HepG2 (cell line): ENCODE results near the gene NOX3. TPM values are rescaled to one million over a fixed set of nuclear protein-coding genes. Genes with fewer than 3 reads are reported as not detected.
A peak's percentile ranks its signal among the peaks of the same experiment; 100 is the strongest.

Source experiments
- AKNA ChIP-seq: sonication (generic); formaldehyde crosslinking; IDR thresholded peaks from 2 replicates; pipeline ENCODE4 v1.4.0; 2020; ENCODE audit warnings: missing genetic modification reagents, borderline replicate concordance
- ATF7-NPFF ChIP-seq: sonication (generic); formaldehyde crosslinking; IDR thresholded peaks from 2 replicates; pipeline ENCODE4 v1.8.1; 2023; ENCODE audit warnings: mild to moderate bottlenecking, low read depth, missing genetic modification reagents, moderate library complexity
- BRD4 ChIP-seq: sonication (generic); formaldehyde crosslinking; IDR thresholded peaks from 2 replicates; pipeline ENCODE4 v1.4.0; 2020; ENCODE audit warnings: missing genetic modification reagents
- DPF2 ChIP-seq: sonication (generic); formaldehyde crosslinking; IDR thresholded peaks from 2 replicates; pipeline ENCODE4 v1.4.0; 2020; ENCODE audit warnings: mild to moderate bottlenecking, low read depth, missing genetic modification reagents, borderline replicate concordance
- KDM6A ChIP-seq: IDR thresholded peaks from 2 replicates; pipeline ENCODE4 v1.6.1; 2016; ENCODE audit warnings: low read depth
- KLF11 ChIP-seq: IDR thresholded peaks from 2 replicates; pipeline ENCODE4 v1.6.1; 2016; ENCODE audit warnings: missing compliant biosample characterization
- NPAS2 ChIP-seq: sonication (generic); formaldehyde crosslinking; IDR thresholded peaks from 2 replicates; pipeline ENCODE4 v1.8.0; 2022; ENCODE audit warnings: mild to moderate bottlenecking, missing genetic modification reagents, borderline replicate concordance
- RERE ChIP-seq: IDR thresholded peaks from 2 replicates; pipeline ENCODE4 v1.6.1; 2016; ENCODE audit warnings: low read depth, missing genetic modification reagents, missing compliant biosample characterization
- SKIL ChIP-seq: sonication (generic); formaldehyde crosslinking; IDR thresholded peaks from 2 replicates; pipeline ENCODE4 v1.8.0; 2022; ENCODE audit warnings: missing genetic modification reagents, mild to moderate bottlenecking, moderate library complexity, borderline replicate concordance
- SMAD9 ChIP-seq: sonication (generic); formaldehyde crosslinking; IDR thresholded peaks from 2 replicates; pipeline ENCODE4 v1.5.1; 2020; ENCODE audit warnings: mild to moderate bottlenecking, missing genetic modification reagents
- ZKSCAN8 ChIP-seq: IDR thresholded peaks from 2 replicates; pipeline ENCODE4 v1.6.1; 2016; ENCODE audit warnings: borderline replicate concordance, missing genetic modification reagents, missing compliant biosample characterization
- ZNF275 ChIP-seq: sonication (generic); formaldehyde crosslinking; IDR thresholded peaks from 2 replicates; pipeline ENCODE4 v1.8.0; 2022; ENCODE audit warnings: missing genetic modification reagents, mild to moderate bottlenecking, inconsistent platforms, borderline replicate concordance
- ZNF337 ChIP-seq: sonication (generic); formaldehyde crosslinking; IDR thresholded peaks from 2 replicates; pipeline ENCODE4 v1.5.1; 2020; ENCODE audit warnings: missing genetic modification reagents, low read depth, mild to moderate bottlenecking, borderline replicate concordance
- ZNF557 ChIP-seq: sonication (generic); formaldehyde crosslinking; IDR thresholded peaks from 2 replicates; pipeline ENCODE4 v1.4.0; 2020; ENCODE audit warnings: missing genetic modification reagents
- polyA plus RNA-seq, 8 experiments: library from polyadenylated mRNA; depleted of rRNA in 3 of 8; stranded (reverse) in 7 of 8; unstranded in 1 of 8; fragments of >200 nt; fragmentation: Illumina TruSeq in 4 of 8; extraction: Trizol in 4 of 8; gene quantifications; 2 replicates each; pipeline versions ENCODE4 v1.2.1 to v1.2.3, GENCODE V29; 2011 to 2016; ENCODE audit warnings: low read depth in 4 of 8, missing spikeins in 1 of 8, mixed read lengths in 1 of 8; ENCODE audit not compliant: insufficient read depth in 1 of 8
- total RNA-seq, 5 experiments: library from RNA; depleted of rRNA; stranded (reverse); fragments of >200 nt; fragmentation: Illumina TruSeq; extraction: Trizol; gene quantifications; 2 replicates each; pipeline ENCODE4 v1.2.3, GENCODE V29; 2016; ENCODE audit warnings: low read depth in 1 of 5

Gene NOX3
- total and polyA plus RNA-seq, 2 of the 13 experiments (the other 11 are each of a cell fraction or from before 2014, with no cell fraction given) = 0.09 to 0.18 TPM

- 0 out of 2 replicates have a peak, but pooled peaks have one; percentile 81 for TF ChIP-seq AKNA (CRISPR knock-in tag)
- peak; percentile 59; the same call in 1 of the 2 replicates for TF ChIP-seq SMAD9 (CRISPR knock-in tag)
- peak; percentile 96 for TF ChIP-seq KDM6A (CRISPR knock-in tag)
- peak; percentile 84; the same call in 1 of the 2 replicates for TF ChIP-seq ZNF275
- TF ChIP-seq DPF2 (CRISPR knock-in tag) = peak; percentile 99
- TF ChIP-seq NPAS2 (CRISPR knock-in tag) = no peak
- TF ChIP-seq ZKSCAN8 (CRISPR knock-in tag) = peak; percentile 99
- TF ChIP-seq BRD4 = peak; percentile 100
- peak; percentile 91; the same call in 1 of the 2 replicates for TF ChIP-seq ZNF337
- TF ChIP-seq KLF11 = peak; percentile 96
- peak; percentile 99 for TF ChIP-seq RERE (CRISPR knock-in tag)
- peak; percentile 97; the same call in 1 of the 2 replicates for TF ChIP-seq ZNF557
- peak; percentile 75; the same call in 1 of the 2 replicates for TF ChIP-seq ATF7-NPFF (CRISPR knock-in tag)
- TF ChIP-seq SKIL (CRISPR knock-in tag) = peak; percentile 90
Observed at GRCh38 chr6:155399062-155399744, 56.4 kb downstream of the NOX3 start (continued).
